ENCODE data around the gene RAG2.

GRCh38 chr11:36618363-36619047, 20.5 kb upstream of the RAG2 start:
- TF ChIP-seq CTCF (IDR thresholded peaks at IDR 0.05) (no peak), POLR2A (IDR thresholded peaks at IDR 0.05) (no peak)

Data from Peyer's patch (tissue), 4 donors.